ENCODE measurements around the gene UHRF1.
A peak's percentile ranks its signal among the peaks of the same experiment; 100 is the strongest.

Gene UHRF1

GRCh38 chr19:4983346-4984105, 74.2 kb downstream of the UHRF1 start:
- DNase-seq (ENCODE audit: low read depth), result no peak
- no peak overlapping the region for H3K4me3 ChIP-seq (ENCODE audit: control insufficient read depth, low read depth, low read length)
- no peak for TF ChIP-seq CTCF (conservative IDR thresholded peaks at IDR 0.05; ENCODE audit: control insufficient read depth, insufficient read depth, low read depth, low read length)

GRCh38 chr19:4984106-4984380, 74.7 kb downstream of the UHRF1 start:
- no peak overlapping the region for H3K4me3 ChIP-seq (ENCODE audit: control insufficient read depth, low read depth, low read length)
- TF ChIP-seq CTCF (conservative IDR thresholded peaks at IDR 0.05; ENCODE audit: control insufficient read depth, insufficient read depth, low read depth, low read length), result no peak
- no peak for DNase-seq (ENCODE audit: low read depth)

- no peak for TF ChIP-seq CTCF (conservative IDR thresholded peaks at IDR 0.05; ENCODE audit: control insufficient read depth, insufficient read depth, low read depth, low read length)
- no peak for DNase-seq (ENCODE audit: low read depth)
- H3K4me3 ChIP-seq (ENCODE audit: control insufficient read depth, low read depth, low read length), result no peak overlapping the region
These were observed 75.2 kb downstream of the UHRF1 start for GRCh38 chr19:4984438-4984990.

GRCh38 chr19:4985551-4985991, 76.3 kb downstream of the UHRF1 start:
- TF ChIP-seq CTCF (conservative IDR thresholded peaks at IDR 0.05; ENCODE audit: control insufficient read depth, insufficient read depth, low read depth, low read length), result no peak
- DNase-seq (ENCODE audit: low read depth), result peak; percentile 60
- H3K4me3 ChIP-seq (ENCODE audit: control insufficient read depth, low read depth, low read length), result no peak overlapping the region

GRCh38 chr19:4986056-4986455, 76.8 kb downstream of the UHRF1 start:
- no peak overlapping the region for H3K4me3 ChIP-seq (ENCODE audit: control insufficient read depth, low read depth, low read length)
- TF ChIP-seq CTCF (conservative IDR thresholded peaks at IDR 0.05; ENCODE audit: control insufficient read depth, insufficient read depth, low read depth, low read length), result no peak
- DNase-seq (ENCODE audit: low read depth), result no peak

- H3K4me3 ChIP-seq (ENCODE audit: control insufficient read depth, low read depth, low read length), result no peak overlapping the region
- no peak for TF ChIP-seq CTCF (conservative IDR thresholded peaks at IDR 0.05; ENCODE audit: control insufficient read depth, insufficient read depth, low read depth, low read length)
- DNase-seq (ENCODE audit: low read depth), result no peak
These were observed 77.2 kb downstream of the UHRF1 start for GRCh38 chr19:4986471-4986891.

Measured in fibroblast of mammary gland (primary cell).